PFSK-1 (cell line): ENCODE data around the gene PEAR1.
A peak's percentile ranks its signal among the peaks of the same experiment; 100 is the strongest.

Source experiments
- FOXP2 ChIP-seq: optimal IDR thresholded peaks from 2 replicates; pipeline ENCODE3; 2011; ENCODE audit warnings: borderline replicate concordance, control low read depth, inconsistent platforms; ENCODE audit not compliant: insufficient read depth; ENCODE audit errors: extremely low read length, extremely low read depth
- POLR2AphosphoS5 ChIP-seq: IDR thresholded peaks from 2 replicates; pipeline ENCODE4 v1.6.1; 2012; ENCODE audit warnings: low read depth, mild to moderate bottlenecking, control low read depth, low read length, moderate library complexity
- SIN3A ChIP-seq: IDR thresholded peaks from 2 replicates; pipeline ENCODE4 v1.6.1; 2012; ENCODE audit warnings: mild to moderate bottlenecking, low read length, moderate library complexity, borderline replicate concordance; ENCODE audit not compliant: insufficient read depth
- TAF1 ChIP-seq: IDR thresholded peaks from 2 replicates; pipeline ENCODE4 v1.6.1; 2012; ENCODE audit warnings: low read length, control low read depth, borderline replicate concordance; ENCODE audit not compliant: insufficient read depth
- TF ChIP-seq, protein P1 (sequence below), 2 experiments: IDR thresholded peaks; 2 replicates each; pipeline versions ENCODE4 v1.6.1 to v1.8.0; 2011 to 2012; ENCODE audit warnings: low read depth in 2 of 2, low read length in 2 of 2, control low read depth in 1 of 2, inconsistent platforms in 1 of 2, mild to moderate bottlenecking in 1 of 2, moderate library complexity in 1 of 2; ENCODE audit not compliant: insufficient read depth in 1 of 2

The PEAR1 gene

DNA sequence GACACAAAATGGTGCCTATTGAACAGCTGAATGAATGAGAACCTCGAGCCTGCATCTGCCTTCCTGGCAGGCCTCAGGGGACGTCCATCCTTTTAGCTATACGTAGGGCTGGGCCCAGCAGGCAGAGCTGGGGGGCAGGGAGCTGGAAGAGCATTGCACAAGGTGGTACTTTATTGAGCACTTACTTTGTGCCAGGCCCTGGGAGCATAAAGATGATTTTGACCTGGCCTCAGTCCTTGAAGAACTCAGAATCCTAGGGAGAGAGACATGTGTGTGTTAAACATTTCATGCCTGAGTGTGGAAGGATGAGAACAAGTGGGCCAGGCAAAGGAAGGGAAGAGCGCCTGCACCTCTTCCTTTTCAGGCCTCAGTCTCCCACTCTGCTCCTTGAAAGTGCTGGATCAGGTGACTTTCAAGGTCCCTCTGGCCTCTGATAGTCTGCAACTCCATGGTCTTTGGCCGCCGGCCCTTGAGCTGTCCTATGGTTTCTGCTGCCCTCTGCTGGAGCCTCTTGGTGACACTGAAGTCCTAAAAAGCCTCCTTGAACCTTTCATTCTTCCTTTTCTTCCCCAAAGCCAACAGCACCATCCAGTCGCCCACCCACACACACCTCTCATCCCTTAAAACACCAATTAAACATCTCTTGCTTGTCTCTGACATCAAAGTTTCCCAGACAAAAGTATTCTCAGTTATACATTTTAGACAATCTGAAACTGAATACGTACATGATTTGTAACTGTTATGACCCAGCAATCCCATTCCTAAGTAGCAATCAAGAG lies 3.5 kb upstream of the PEAR1 start:
- TF ChIP-seq FOXP2 (no peak), TAF1 (no peak), POLR2AphosphoS5 (no peak)

- no peak for TF ChIP-seq POLR2AphosphoS5
- no peak for TF ChIP-seq TAF1
- TF ChIP-seq, protein P1, sequence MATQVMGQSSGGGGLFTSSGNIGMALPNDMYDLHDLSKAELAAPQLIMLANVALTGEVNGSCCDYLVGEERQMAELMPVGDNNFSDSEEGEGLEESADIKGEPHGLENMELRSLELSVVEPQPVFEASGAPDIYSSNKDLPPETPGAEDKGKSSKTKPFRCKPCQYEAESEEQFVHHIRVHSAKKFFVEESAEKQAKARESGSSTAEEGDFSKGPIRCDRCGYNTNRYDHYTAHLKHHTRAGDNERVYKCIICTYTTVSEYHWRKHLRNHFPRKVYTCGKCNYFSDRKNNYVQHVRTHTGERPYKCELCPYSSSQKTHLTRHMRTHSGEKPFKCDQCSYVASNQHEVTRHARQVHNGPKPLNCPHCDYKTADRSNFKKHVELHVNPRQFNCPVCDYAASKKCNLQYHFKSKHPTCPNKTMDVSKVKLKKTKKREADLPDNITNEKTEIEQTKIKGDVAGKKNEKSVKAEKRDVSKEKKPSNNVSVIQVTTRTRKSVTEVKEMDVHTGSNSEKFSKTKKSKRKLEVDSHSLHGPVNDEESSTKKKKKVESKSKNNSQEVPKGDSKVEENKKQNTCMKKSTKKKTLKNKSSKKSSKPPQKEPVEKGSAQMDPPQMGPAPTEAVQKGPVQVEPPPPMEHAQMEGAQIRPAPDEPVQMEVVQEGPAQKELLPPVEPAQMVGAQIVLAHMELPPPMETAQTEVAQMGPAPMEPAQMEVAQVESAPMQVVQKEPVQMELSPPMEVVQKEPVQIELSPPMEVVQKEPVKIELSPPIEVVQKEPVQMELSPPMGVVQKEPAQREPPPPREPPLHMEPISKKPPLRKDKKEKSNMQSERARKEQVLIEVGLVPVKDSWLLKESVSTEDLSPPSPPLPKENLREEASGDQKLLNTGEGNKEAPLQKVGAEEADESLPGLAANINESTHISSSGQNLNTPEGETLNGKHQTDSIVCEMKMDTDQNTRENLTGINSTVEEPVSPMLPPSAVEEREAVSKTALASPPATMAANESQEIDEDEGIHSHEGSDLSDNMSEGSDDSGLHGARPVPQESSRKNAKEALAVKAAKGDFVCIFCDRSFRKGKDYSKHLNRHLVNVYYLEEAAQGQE (IDR thresholded peaks at IDR 0.05; ENCODE audit: insufficient read depth in 1 of 2, low read depth in 2 of 2, low read length in 2 of 2), result 0 out of 4 replicates have a peak, but pooled peaks of 1 of the 2 experiments have one; percentile 15
- TF ChIP-seq SIN3A, result peak; percentile 70; the same call in 1 of the 2 replicates
- peak; percentile 94 for TF ChIP-seq FOXP2
Measured at GRCh38 chr1:156892190-156893047, 1.1 kb upstream of the PEAR1 start.

GRCh38 chr1:156894001-156894400 lies 483 bp downstream of the PEAR1 start:
- no peak for TF ChIP-seq SIN3A
- TF ChIP-seq, protein P1 (IDR thresholded peaks at IDR 0.05; ENCODE audit: insufficient read depth in 1 of 2, low read depth in 2 of 2, low read length in 2 of 2), result 0 out of 4 replicates have a peak, but pooled peaks of 1 of the 2 experiments have one; percentile 5
- TF ChIP-seq TAF1, result no peak
- TF ChIP-seq POLR2AphosphoS5, result no peak

DNA sequence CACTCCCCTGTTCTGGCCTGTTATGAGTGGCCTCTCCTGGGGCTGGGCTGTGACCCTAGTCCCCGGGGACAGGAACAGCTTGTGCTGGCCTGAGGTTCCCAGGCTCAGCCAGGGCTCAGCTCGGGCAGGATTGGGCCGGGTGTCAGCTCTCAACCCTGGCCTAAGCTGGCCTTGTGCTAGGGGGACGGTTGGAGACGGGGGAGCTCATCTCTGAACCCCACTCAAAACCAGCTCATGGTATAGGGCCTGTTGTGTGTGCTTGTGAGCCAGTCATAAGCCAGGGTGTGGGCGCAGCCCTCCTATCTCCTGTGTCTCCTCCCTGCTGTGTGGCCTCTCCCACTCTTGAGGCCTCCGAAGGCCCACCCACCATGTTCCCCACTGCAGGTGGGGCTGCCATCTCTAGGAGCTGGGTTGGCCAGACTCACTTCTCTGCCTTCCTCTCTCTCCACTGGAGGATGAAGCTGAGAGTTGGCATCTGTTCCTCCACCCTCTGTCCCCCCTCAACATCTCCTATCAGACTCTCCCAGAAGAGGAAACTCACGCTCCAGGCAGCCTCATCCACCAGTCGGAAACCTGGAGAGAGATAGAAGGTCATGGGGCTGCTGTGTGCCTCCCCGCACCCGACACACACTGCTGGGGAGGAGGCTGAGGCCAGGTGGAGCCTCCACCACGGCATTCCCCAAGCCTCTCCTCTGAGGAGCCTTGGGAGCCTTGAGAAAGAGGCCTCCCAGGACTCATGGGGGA lies 1.4 kb downstream of the PEAR1 start:
- TF ChIP-seq, protein P1 (IDR thresholded peaks at IDR 0.05; ENCODE audit: insufficient read depth in 1 of 2, low read depth in 2 of 2, low read length in 2 of 2), result no peak
- TF ChIP-seq POLR2AphosphoS5 (no peak), FOXP2 (no peak)

DNA sequence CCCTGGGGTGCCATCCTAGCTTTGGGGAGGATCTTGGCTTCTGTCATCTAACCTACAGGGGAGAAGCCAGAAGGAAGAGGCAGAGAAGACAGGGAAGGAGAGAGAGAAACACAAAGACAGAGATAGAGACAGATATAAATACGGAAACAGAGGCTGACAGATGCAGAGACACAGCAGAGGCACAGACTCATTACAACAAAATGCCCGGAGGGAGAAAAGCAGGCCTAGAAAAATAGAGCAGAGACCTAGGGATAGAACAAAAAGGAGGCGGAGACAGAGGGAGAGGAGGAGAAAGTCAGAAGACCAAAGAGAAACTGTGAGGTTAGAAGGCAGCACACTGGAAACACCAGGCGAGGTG lies 1.9 kb downstream of the PEAR1 start:
- TF ChIP-seq TAF1 (no peak), SIN3A (no peak), POLR2AphosphoS5 (no peak), FOXP2 (no peak)
- TF ChIP-seq, protein P1 (IDR thresholded peaks at IDR 0.05; ENCODE audit: insufficient read depth in 1 of 2, low read depth in 2 of 2, low read length in 2 of 2), result no peak
